Measurements from ENCODE around the gene TSPO2. TPM values are rescaled to one million over a fixed set of nuclear protein-coding genes. Genes with fewer than 3 reads are reported as not detected.

The TSPO2 gene
- total RNA-seq, 1 experiment from 2014 or later: not detected

- no peak for DNase-seq
- H3K27ac ChIP-seq: no peak overlapping the region
- H3K4me1 ChIP-seq: 0 out of 2 replicates have a peak, but pooled peaks cover 3% of the 10 kb centered on the region
- no peaks in the 10 kb centered on the region for H3K9me3 ChIP-seq (replicated peaks)
- H3K4me3 ChIP-seq: no peak overlapping the region
- no peaks in the 10 kb centered on the region for H3K36me3 ChIP-seq
- H3K27me3 ChIP-seq: no peaks in the 10 kb centered on the region
Measured at GRCh38 chr6:41037107-41037900, 5.0 kb upstream of the TSPO2 start.

GRCh38 chr6:41038205-41038604, 4.1 kb upstream of the TSPO2 start:
- DNase-seq: no peak
- no peaks in the 10 kb centered on the region for H3K27me3 ChIP-seq
- no peaks in the 10 kb centered on the region for H3K9me3 ChIP-seq (replicated peaks)
- H3K4me1 ChIP-seq: 0 out of 2 replicates have a peak, but pooled peaks cover 3% of the 10 kb centered on the region
- no peak overlapping the region for H3K4me3 ChIP-seq
- H3K36me3 ChIP-seq: no peaks in the 10 kb centered on the region
- H3K27ac ChIP-seq: no peak overlapping the region

DNA sequence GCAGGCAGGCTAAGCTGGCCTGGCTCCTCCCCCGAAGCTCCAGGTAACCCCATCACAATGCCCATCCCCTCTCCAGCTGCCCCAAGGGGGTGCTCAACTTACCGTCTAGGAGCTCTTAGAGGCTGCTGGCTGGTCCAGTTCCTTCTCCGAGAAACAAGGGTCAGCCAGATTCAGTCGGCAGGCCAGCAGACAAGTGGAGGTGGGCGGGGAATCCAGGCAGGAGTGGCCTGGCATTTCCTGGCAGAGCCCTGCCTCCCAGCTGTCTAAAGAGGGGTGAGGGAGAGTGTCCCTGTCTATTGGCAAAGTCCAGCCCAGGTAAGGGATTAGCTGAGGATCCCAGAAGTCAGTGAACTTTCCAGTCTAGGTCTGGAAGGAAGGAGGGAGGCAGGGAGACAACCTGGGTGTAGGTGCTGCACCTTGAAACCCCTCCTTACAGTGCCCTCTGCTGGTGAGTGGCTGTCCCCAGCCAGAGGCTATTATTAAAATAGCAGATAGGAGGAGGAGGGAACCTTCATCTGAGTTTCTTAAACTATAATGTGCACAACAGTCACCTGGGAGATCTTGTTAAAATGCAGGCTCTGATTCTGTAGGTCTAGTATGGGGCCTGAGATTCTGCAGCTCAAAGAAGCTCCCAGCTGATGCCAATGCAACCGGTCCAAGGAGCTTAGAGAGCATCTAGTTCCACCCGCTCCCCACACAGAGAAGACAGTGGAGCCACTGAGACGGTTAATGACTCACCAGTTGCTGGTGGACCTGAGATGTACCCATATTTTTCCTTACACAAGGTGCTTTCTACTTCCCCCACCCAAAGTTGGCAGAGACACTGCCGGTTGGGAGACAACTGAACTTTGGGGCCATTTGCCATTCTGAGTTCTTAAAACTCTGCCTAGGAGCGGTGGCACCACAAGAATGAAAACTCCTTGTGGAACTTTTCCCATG, 2.9 kb upstream of the TSPO2 start, which contains the start of gene UNC5CL:
Gene UNC5CL, minus strand, starts transcription at position 162 of the 939 bp plus-strand sequence. CDS start 4,147 bp downstream, outside the sequence.
- Histone ChIP-seq H3K36me3 (no peaks in the 10 kb centered on the region), H3K27ac (no peak within 1 kb of the TSS), H3K4me1 (0 out of 2 replicates have a peak, but pooled peaks cover 3% of the 10 kb centered on the region), H3K27me3 (no peaks in the 10 kb centered on the region), H3K9me3 (replicated peaks) (no peaks in the 10 kb centered on the region), H3K4me3 (no peak within 1 kb of the TSS)
- DNase-seq: peak; percentile 44 to 57

DNA sequence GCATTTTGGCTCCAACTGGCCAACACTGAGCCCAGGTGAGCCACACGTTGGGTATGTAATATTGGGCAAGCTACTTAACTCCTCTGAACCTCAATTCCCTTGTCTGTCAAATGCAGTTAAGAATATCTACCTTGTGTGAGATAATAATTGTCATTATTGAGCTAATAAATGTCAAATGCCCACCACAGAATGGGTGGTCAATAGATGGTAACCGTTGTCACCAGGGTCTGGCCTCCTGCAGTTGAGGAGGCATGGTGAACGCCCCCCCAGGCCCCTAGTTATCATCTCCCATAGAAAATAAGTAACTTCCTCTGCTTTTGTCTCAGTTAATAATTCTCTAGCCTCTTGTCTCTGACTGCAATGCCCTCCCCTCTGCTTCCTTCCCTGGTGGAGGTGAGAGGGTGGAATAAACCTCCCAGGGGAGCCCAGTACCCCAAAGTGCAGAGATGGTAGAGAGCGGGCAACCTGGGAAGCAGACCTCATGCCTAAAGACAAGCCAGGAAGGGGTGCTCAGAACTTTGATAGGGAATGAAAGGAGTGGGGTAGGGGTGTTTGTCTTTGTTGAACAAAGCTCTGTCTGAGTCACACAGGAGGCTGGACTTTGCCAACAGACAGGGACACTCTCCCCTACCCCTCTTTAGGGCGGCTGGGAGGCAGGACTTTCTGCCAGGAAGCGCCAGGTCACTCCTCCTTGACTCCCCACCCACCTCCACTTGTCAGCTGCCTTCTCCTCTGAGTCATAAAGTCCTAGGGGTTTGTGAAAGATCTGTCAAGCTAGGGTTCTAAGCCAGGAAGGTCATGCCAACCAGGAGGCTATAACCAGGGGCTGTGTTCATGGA, 1.9 kb upstream of the TSPO2 start:
- Histone ChIP-seq H3K27me3 (no peaks in the 10 kb centered on the region), H3K4me1 (peaks cover 6% of the 10 kb centered on the region; the same call in 1 of the 2 replicates), H3K27ac (no peak overlapping the region), H3K4me3 (no peak overlapping the region), H3K9me3 (replicated peaks) (no peaks in the 10 kb centered on the region), H3K36me3 (no peaks in the 10 kb centered on the region)
- no peak for DNase-seq

DNA sequence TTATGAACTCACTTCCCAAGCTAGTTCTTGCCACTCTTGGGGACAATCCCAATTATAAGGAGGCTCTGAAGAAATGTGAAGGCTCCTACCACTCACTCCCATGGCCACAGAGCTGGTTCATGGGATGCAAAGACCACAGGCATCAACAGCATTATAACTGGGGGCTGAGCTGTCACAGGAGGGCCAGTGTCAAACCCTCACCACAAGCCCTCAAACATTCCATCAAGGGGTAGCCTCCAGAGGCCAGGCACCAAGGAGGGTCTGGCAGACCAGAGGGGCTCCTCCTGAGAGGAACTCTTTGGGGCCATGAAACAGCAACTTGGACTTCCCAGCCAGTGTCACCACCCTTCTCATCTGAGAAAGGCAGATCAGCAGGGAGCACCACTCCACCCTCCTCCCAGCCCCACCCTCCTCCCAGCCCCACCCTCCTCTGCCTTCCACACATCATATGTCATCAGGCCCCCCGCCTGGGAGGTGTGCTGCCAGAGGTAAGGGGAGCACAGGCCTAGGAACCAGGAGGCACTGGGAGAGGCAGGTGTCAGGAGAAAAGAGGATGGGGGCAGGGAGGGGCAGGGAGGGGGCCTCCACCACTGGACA, 1.2 kb upstream of the TSPO2 start:
- no peak overlapping the region for H3K27ac ChIP-seq
- H3K9me3 ChIP-seq (replicated peaks): no peaks in the 10 kb centered on the region
- no peak for DNase-seq
- no peaks in the 10 kb centered on the region for H3K27me3 ChIP-seq
- H3K36me3 ChIP-seq: no peaks in the 10 kb centered on the region
- peaks cover 13% of the 10 kb centered on the region; the same call in 1 of the 2 replicates for H3K4me1 ChIP-seq
- H3K4me3 ChIP-seq: no peak overlapping the region

- no peaks in the 10 kb centered on the region for H3K27me3 ChIP-seq
- H3K9me3 ChIP-seq (replicated peaks): no peaks in the 10 kb centered on the region
- H3K4me1 ChIP-seq: peaks cover 15% of the 10 kb centered on the region; the same call in 1 of the 2 replicates
- H3K36me3 ChIP-seq: no peaks in the 10 kb centered on the region
- no peak for DNase-seq
- H3K4me3 ChIP-seq: no peak overlapping the region
- no peak overlapping the region for H3K27ac ChIP-seq
Measured at GRCh38 chr6:41043151-41043550, 884 bp downstream of the TSPO2 start.

DNA sequence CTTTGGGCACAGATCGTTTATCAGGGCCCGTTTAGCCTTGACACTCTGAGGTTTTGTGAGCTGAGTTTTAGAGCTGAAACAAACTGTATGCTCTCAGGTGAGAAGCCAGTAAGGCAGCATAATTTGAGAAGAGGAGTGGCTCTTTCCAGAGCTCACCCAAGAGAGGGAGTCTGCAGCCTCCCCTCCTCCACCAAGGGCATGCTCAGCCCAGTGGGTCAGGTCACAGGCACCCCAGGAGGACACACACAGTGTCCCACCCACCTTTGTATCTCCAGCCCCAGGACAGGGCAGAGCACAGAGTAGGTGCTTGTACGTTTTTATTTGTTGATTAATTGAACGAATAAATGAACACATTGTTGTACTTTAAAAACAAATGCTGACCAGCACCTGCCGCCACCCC, 3.4 kb downstream of the TSPO2 start:
- Histone ChIP-seq H3K27ac (no peak overlapping the region), H3K9me3 (replicated peaks) (no peaks in the 10 kb centered on the region), H3K4me3 (no peak overlapping the region), H3K4me1 (peaks cover 35% of the 10 kb centered on the region), H3K27me3 (no peaks in the 10 kb centered on the region), H3K36me3 (no peaks in the 10 kb centered on the region)
- DNase-seq: no peak

GRCh38 chr6:41046084-41046483, 3.8 kb downstream of the TSPO2 start:
- Histone ChIP-seq H3K9me3 (replicated peaks) (no peaks in the 10 kb centered on the region), H3K4me1 (peaks cover 37% of the 10 kb centered on the region), H3K4me3 (no peak overlapping the region), H3K36me3 (no peaks in the 10 kb centered on the region), H3K27me3 (no peaks in the 10 kb centered on the region), H3K27ac (no peak overlapping the region)
- DNase-seq: no peak

GRCh38 chr6:41047306-41047705, 5.0 kb downstream of the TSPO2 start:
- peaks cover 40% of the 10 kb centered on the region for H3K4me1 ChIP-seq
- H3K27ac ChIP-seq: no peak overlapping the region
- no peak overlapping the region for H3K4me3 ChIP-seq
- H3K36me3 ChIP-seq: no peaks in the 10 kb centered on the region
- DNase-seq: no peak
- H3K27me3 ChIP-seq: no peaks in the 10 kb centered on the region
- H3K9me3 ChIP-seq (replicated peaks): no peaks in the 10 kb centered on the region

DNA sequence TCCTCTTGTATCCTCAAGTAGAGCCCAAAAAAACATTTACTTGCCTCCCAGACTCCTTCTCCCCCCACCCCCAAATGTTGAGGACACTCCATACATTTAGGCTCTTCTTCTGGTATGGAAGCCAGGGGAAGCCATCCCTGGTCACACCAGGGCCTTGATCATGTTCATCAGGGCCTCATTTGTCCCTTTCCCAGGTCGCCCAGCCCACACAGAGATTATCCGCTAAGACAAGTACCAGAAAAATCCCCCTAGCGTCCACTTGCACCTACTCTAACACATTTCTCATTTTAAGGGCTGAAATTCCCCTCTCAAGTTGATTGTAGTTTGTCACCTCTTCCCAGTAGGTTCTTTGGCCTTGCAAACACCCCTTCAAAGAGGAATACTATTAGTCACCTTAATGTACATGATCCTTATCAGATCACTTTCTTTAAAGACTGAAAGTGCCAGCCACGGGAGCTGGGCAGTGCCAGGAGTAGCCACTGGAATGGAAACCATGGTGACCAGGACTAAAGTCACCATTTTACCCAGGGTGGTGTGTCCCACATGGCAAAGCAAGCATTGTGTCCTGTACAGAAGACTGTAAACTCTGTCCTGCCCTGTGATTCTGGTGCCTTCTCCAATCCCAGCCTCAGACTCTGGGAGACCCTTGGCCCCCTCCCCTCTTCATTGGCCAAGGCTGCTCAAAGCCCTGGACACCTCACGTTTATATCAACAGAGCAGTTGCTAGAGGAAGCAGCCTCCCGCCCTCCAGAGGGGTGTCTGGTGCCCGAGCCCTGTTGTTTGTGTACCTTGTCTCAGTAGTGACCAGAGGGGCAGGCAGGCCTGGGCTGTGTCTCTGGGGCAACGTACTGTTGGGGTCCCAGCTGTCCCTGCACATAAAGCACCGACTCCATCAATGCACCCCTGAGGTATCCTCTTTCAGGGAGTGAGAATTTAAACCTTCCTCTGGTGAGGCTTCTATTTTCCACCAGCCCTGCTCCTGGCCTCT, 5.8 kb downstream of the TSPO2 start:
- Histone ChIP-seq H3K4me3 (no peak overlapping the region), H3K9me3 (replicated peaks) (no peaks in the 10 kb centered on the region), H3K36me3 (no peaks in the 10 kb centered on the region), H3K27me3 (no peaks in the 10 kb centered on the region), H3K27ac (no peak overlapping the region), H3K4me1 (peaks cover 47% of the 10 kb centered on the region)
- DNase-seq: peak; percentile 50 to 61

GRCh38 chr6:41049521-41049920, 7.3 kb downstream of the TSPO2 start:
- Histone ChIP-seq H3K4me1 (peaks cover 62% of the 10 kb centered on the region), H3K27me3 (no peaks in the 10 kb centered on the region), H3K27ac (peak overlapping the region; percentile 5; the same call in 1 of the 2 replicates), H3K4me3 (no peak overlapping the region), H3K36me3 (no peaks in the 10 kb centered on the region), H3K9me3 (replicated peaks) (no peaks in the 10 kb centered on the region)
- peak; percentile 72 to 78 for DNase-seq

DNA sequence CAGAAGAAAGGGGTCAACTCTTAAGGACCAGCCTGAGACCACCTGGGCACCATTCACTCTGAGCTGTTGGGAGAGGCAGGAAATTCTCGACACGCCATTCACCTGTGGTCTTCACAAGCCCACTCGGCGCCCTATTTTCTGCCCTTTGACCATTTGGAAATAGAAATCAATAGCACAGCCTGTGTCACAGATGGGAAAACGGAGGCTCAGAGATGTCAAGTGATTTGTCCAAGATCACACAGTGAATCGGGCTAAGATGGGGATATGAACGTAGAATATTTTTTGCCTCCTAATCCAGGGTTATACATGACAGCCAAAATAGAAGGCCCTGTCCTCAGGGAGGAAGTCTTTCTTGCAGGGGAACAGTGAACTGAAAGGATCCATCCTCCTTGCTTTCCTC, 7.7 kb downstream of the TSPO2 start:
- H3K36me3 ChIP-seq: no peaks in the 10 kb centered on the region
- no peaks in the 10 kb centered on the region for H3K9me3 ChIP-seq (replicated peaks)
- peak overlapping the region; percentile 5; the same call in 1 of the 2 replicates for H3K27ac ChIP-seq
- H3K4me3 ChIP-seq: no peak overlapping the region
- peaks cover 67% of the 10 kb centered on the region for H3K4me1 ChIP-seq
- DNase-seq: no peak
- H3K27me3 ChIP-seq: no peaks in the 10 kb centered on the region

- H3K27me3 ChIP-seq: no peaks in the 10 kb centered on the region
- no peak overlapping the region for H3K27ac ChIP-seq
- no peak for DNase-seq
- H3K9me3 ChIP-seq (replicated peaks): no peaks in the 10 kb centered on the region
- H3K36me3 ChIP-seq: no peaks in the 10 kb centered on the region
- H3K4me1 ChIP-seq: peaks cover 67% of the 10 kb centered on the region
- H3K4me3 ChIP-seq: no peak overlapping the region
Measured at GRCh38 chr6:41050536-41050935, 8.3 kb downstream of the TSPO2 start.

Measured in SJCRH30 (cell line).